ENCODE measurements around the gene LSM14A. TPM values are rescaled to one million over a fixed set of nuclear protein-coding genes. Genes with fewer than 3 reads are reported as not detected.

The LSM14A gene
- total and polyA plus RNA-seq, 9 of the 15 experiments (the other 6 are each of a cell fraction or from before 2014, with no cell fraction given), result 19.5 to 150 (median 95.1) TPM

DNA sequence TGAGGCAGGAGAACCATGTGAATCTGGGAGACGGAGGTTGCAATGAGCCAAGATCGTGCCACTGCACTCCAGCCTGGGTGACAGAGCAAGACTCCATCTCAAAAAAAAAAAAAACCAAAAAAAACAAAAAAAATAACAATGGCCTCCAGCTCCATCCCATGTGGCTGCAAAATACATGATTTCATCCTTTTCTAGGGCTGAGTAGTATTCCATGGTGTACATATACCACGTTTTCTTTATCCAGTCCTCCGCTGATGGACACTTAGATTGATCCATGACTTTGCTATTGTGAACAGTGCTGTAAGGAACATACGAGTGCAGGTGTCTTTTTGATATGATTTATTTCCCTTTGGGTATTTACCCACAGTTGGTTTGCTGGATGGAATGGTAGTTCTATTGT, 20.9 kb upstream of the LSM14A start:
- no peaks in the 10 kb centered on the region for H3K9me1 ChIP-seq (ENCODE audit: control insufficient read depth, insufficient read depth, low read length)
- BruUV-seq (replicated peaks), result no TSS peak
- no peak for DNase-seq (ENCODE audit: extremely low read depth in 1 of 4, low spot score in 3 of 4)
- H3K27me3 ChIP-seq (ENCODE audit: control insufficient read depth in 2 of 2, insufficient read depth in 2 of 2, low read length in 2 of 2), result peaks cover 0 to 2% of the 10 kb centered on the region in 2 experiments; a peak in 1 of 5 replicates
- ChIA-PET POLR2A (interaction anchor here (0.6 to 0.7 kb wide), 2 partner anchors 9 to 13 kb away, joined by 3 read pairs; no protein-coding TSS in a partner anchor), CTCF (ENCODE audit: low intra/inter-chr PET ratio) (no interaction called here)
- in situ Hi-C loops (cut with MboI) (no loop called here), intact Hi-C loops (cut with micrococcal nuclease) (no loop called here)
- no peaks in the 10 kb centered on the region for H3K79me2 ChIP-seq (ENCODE audit: control insufficient read depth, insufficient read depth, low read length)
- H3K4me2 ChIP-seq (ENCODE audit: insufficient read depth, low read length), result no peak overlapping the region
- H3K27ac ChIP-seq (ENCODE audit: extremely low read depth, low read depth, low read length), result no peak overlapping the region
- H3K36me3 ChIP-seq (ENCODE audit: control insufficient read depth, insufficient read depth, low read length), result no peaks in the 10 kb centered on the region
- ATAC-seq, result no peak
- no peak overlapping the region for H2AFZ ChIP-seq (ENCODE audit: low read depth, low read length)
- no peak overlapping the region for H3K9ac ChIP-seq (ENCODE audit: insufficient read depth in 1 of 2, low read depth in 2 of 2, low read length in 2 of 2)
- FAIRE-seq, result no peak
- H3K9me3 ChIP-seq (replicated peaks; ENCODE audit: control insufficient read depth, insufficient read depth, low read depth, low read length), result no peaks in the 10 kb centered on the region
- no peaks in the 10 kb centered on the region for H3K4me1 ChIP-seq (replicated peaks in 1 of 2; ENCODE audit: control insufficient read depth in 2 of 2, insufficient read depth in 2 of 2, low read length in 2 of 2)
- 24% methylated on average over 5 of the region's 5 CpGs for WGBS (ENCODE audit: insufficient coverage, low coverage, missing lambda C conversion rate)
- TF ChIP-seq RBM25 (IDR thresholded peaks at IDR 0.05; ENCODE audit: low read depth, low read length, severe bottlenecking), result peak; percentile 35
- no peak for TF ChIP-seq FOSL1 (tag; conservative IDR thresholded peaks at IDR 0.05)
- TF ChIP-seq ZNF146 (CRISPR knock-in tag; IDR thresholded peaks at IDR 0.05; ENCODE audit: unreplicated experiment), result peak; percentile 70
- no peaks in the 10 kb centered on the region for H4K20me1 ChIP-seq (replicated peaks; ENCODE audit: control insufficient read depth, insufficient read depth, low read length)
- no peak overlapping the region for H3K4me3 ChIP-seq

DNA sequence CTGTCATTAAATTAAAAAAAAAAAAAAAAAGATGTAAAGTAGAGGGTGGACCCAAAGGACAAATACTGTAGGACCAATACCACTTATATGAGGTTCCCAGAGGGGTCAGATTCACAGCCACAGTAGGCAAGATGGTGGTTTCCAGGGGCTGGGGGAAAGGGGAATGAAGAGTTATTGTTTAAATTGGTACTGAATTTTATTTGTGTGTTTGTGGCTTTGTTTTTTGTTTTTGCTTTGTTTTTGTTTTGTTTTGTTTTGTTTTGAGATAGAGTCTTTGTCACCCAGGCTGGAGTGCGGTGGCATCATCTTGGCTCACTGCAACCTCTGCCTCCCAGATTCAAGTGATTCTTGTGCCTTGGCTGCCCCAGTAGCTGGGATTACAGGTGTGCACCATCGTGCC, 17.9 kb upstream of the LSM14A start:
- BruUV-seq (replicated peaks), result no TSS peak
- no peak for ATAC-seq
- 39% methylated on average over 2 of the region's 2 CpGs for WGBS (ENCODE audit: insufficient coverage, low coverage, missing lambda C conversion rate)
- H3K9me3 ChIP-seq (replicated peaks; ENCODE audit: control insufficient read depth, insufficient read depth, low read depth, low read length), result no peaks in the 10 kb centered on the region
- DNase-seq (ENCODE audit: extremely low read depth in 1 of 4, low spot score in 3 of 4), result no peak
- H3K4me3 ChIP-seq, result no peak overlapping the region
- no peak overlapping the region for H3K27ac ChIP-seq (ENCODE audit: extremely low read depth, low read depth, low read length)
- H4K20me1 ChIP-seq (replicated peaks; ENCODE audit: control insufficient read depth, insufficient read depth, low read length), result no peaks in the 10 kb centered on the region
- H3K79me2 ChIP-seq (ENCODE audit: control insufficient read depth, insufficient read depth, low read length), result no peaks in the 10 kb centered on the region
- H3K27me3 ChIP-seq (ENCODE audit: control insufficient read depth in 2 of 2, insufficient read depth in 2 of 2, low read length in 2 of 2), result 0 out of 5 replicates have a peak, but pooled peaks cover 0 to 2% of the 10 kb centered on the region in 2 experiments
- no peaks in the 10 kb centered on the region; a peak in 1 of 5 replicates for H3K4me1 ChIP-seq (replicated peaks in 1 of 2; ENCODE audit: control insufficient read depth in 2 of 2, insufficient read depth in 2 of 2, low read length in 2 of 2)
- H3K9me1 ChIP-seq (ENCODE audit: control insufficient read depth, insufficient read depth, low read length), result no peaks in the 10 kb centered on the region
- ChIA-PET CTCF (ENCODE audit: low intra/inter-chr PET ratio) (no interaction called here), POLR2A (no interaction called here)
- no peak overlapping the region for H3K9ac ChIP-seq (ENCODE audit: insufficient read depth in 1 of 2, low read depth in 2 of 2, low read length in 2 of 2)
- in situ Hi-C loops (cut with MboI), result no loop called here
- H2AFZ ChIP-seq (ENCODE audit: low read depth, low read length), result no peak overlapping the region
- H3K4me2 ChIP-seq (ENCODE audit: insufficient read depth, low read length), result no peak overlapping the region
- H3K36me3 ChIP-seq (ENCODE audit: control insufficient read depth, insufficient read depth, low read length), result no peaks in the 10 kb centered on the region
- intact Hi-C loops (cut with micrococcal nuclease), result no loop called here
- FAIRE-seq, result no peak
- TF ChIP-seq, protein P1, sequence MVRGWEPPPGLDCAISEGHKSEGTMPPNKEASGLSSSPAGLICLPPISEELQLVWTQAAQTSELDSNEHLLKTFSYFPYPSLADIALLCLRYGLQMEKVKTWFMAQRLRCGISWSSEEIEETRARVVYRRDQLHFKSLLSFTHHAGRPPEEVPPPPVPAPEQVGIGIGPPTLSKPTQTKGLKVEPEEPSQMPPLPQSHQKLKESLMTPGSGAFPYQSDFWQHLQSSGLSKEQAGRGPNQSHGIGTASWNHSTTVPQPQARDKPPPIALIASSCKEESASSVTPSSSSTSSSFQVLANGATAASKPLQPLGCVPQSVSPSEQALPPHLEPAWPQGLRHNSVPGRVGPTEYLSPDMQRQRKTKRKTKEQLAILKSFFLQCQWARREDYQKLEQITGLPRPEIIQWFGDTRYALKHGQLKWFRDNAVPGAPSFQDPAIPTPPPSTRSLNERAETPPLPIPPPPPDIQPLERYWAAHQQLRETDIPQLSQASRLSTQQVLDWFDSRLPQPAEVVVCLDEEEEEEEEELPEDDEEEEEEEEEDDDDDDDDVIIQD (CRISPR knock-in tag; IDR thresholded peaks at IDR 0.05), result no peak
- no peak for TF ChIP-seq BRCA1 (IDR thresholded peaks at IDR 0.05)
- no peak for TF ChIP-seq BRCA1 (CRISPR knock-in tag; IDR thresholded peaks at IDR 0.05)
- TF ChIP-seq, protein P2, sequence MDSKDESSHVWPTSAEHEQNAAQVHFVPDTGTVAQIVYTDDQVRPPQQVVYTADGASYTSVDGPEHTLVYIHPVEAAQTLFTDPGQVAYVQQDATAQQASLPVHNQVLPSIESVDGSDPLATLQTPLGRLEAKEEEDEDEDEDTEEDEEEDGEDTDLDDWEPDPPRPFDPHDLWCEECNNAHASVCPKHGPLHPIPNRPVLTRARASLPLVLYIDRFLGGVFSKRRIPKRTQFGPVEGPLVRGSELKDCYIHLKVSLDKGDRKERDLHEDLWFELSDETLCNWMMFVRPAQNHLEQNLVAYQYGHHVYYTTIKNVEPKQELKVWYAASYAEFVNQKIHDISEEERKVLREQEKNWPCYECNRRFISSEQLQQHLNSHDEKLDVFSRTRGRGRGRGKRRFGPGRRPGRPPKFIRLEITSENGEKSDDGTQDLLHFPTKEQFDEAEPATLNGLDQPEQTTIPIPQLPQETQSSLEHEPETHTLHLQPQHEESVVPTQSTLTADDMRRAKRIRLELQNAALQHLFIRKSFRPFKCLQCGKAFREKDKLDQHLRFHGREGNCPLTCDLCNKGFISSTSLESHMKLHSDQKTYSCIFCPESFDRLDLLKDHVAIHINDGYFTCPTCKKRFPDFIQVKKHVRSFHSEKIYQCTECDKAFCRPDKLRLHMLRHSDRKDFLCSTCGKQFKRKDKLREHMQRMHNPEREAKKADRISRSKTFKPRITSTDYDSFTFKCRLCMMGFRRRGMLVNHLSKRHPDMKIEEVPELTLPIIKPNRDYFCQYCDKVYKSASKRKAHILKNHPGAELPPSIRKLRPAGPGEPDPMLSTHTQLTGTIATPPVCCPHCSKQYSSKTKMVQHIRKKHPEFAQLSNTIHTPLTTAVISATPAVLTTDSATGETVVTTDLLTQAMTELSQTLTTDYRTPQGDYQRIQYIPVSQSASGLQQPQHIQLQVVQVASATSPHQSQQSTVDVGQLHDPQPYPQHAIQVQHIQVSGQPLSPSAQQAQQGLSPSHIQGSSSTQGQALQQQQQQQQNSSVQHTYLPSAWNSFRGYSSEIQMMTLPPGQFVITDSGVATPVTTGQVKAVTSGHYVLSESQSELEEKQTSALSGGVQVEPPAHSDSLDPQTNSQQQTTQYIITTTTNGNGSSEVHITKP (IDR thresholded peaks at IDR 0.05; ENCODE audit: partially characterized antibody), result peak; percentile 36

All from K562 (cell line).